HepG2 (cell line): Measurements from ENCODE around the gene LMNA. TPM values are rescaled to one million over a fixed set of nuclear protein-coding genes. Genes with fewer than 3 reads are reported as not detected.
A peak's percentile ranks its signal among the peaks of the same experiment; 100 is the strongest.

ENCODE experiments used
- DPF2 ChIP-seq: sonication (generic); formaldehyde crosslinking; IDR thresholded peaks from 2 replicates; pipeline ENCODE4 v1.4.0; 2020; ENCODE audit warnings: mild to moderate bottlenecking, low read depth, missing genetic modification reagents, borderline replicate concordance
- ESRRA ChIP-seq: sonication (generic); formaldehyde crosslinking; IDR thresholded peaks from 2 replicates; pipeline ENCODE4 v1.5.1; 2020; ENCODE audit warnings: mild to moderate bottlenecking, low read depth, missing genetic modification reagents
- RBM39 ChIP-seq: fragments of 200-400 bp; formaldehyde crosslinking; IDR thresholded peaks from one replicate; pipeline ENCODE4 v1.6.1; 2018; ENCODE audit warnings: antibody characterized with exemption, mild to moderate bottlenecking, low read depth, low read length; ENCODE audit not compliant: poor library complexity, severe bottlenecking
- RXRA ChIP-seq: sonication (generic); formaldehyde crosslinking; IDR thresholded peaks from 2 replicates; pipeline ENCODE4 v1.5.1; 2020; ENCODE audit warnings: missing genetic modification reagents
- SP2 ChIP-seq: sonication (generic); formaldehyde crosslinking; IDR thresholded peaks from 2 replicates; pipeline ENCODE4 v1.5.1; 2020; ENCODE audit warnings: mild to moderate bottlenecking, missing genetic modification reagents
- XBP1 ChIP-seq: sonication (generic); formaldehyde crosslinking; IDR thresholded peaks from 2 replicates; pipeline ENCODE4 v1.5.0; 2020; ENCODE audit warnings: missing genetic modification reagents
- ZBTB3 ChIP-seq: sonication (generic); formaldehyde crosslinking; IDR thresholded peaks from 2 replicates; pipeline ENCODE4 v1.4.0; 2020; ENCODE audit warnings: low read depth, mild to moderate bottlenecking, moderate library complexity, missing genetic modification reagents, borderline replicate concordance
- ZNF34 ChIP-seq: sonication (generic); formaldehyde crosslinking; IDR thresholded peaks from 2 replicates; pipeline ENCODE4 v1.4.0; 2020; ENCODE audit warnings: mild to moderate bottlenecking, missing genetic modification reagents, borderline replicate concordance
- ZNF775 ChIP-seq: sonication (generic); formaldehyde crosslinking; IDR thresholded peaks from 2 replicates; pipeline ENCODE4 v1.4.0; 2020; ENCODE audit warnings: missing genetic modification reagents, mild to moderate bottlenecking, moderate library complexity, borderline replicate concordance
- ZNF780A ChIP-seq: sonication (generic); formaldehyde crosslinking; IDR thresholded peaks from 2 replicates; pipeline ENCODE4 v1.8.0; 2022; ENCODE audit warnings: mild to moderate bottlenecking, missing genetic modification reagents, moderate library complexity
- polyA plus RNA-seq, 8 experiments: library from polyadenylated mRNA; depleted of rRNA in 3 of 8; stranded (reverse) in 7 of 8; unstranded in 1 of 8; fragments of >200 nt; fragmentation: Illumina TruSeq in 4 of 8; extraction: Trizol in 4 of 8; gene quantifications; 2 replicates each; pipeline versions ENCODE4 v1.2.1 to v1.2.3, GENCODE V29; 2011 to 2016; ENCODE audit warnings: low read depth in 4 of 8, missing spikeins in 1 of 8, mixed read lengths in 1 of 8; ENCODE audit not compliant: insufficient read depth in 1 of 8
- total RNA-seq, 5 experiments: library from RNA; depleted of rRNA; stranded (reverse); fragments of >200 nt; fragmentation: Illumina TruSeq; extraction: Trizol; gene quantifications; 2 replicates each; pipeline ENCODE4 v1.2.3, GENCODE V29; 2016; ENCODE audit warnings: low read depth in 1 of 5
- TF ChIP-seq, protein P1 (sequence below): sonication (generic); formaldehyde crosslinking; IDR thresholded peaks from 2 replicates; pipeline ENCODE4 v1.4.0; 2020; ENCODE audit warnings: missing genetic modification reagents, borderline replicate concordance
- TF ChIP-seq, protein P2 (sequence below): sonication (generic); formaldehyde crosslinking; conservative IDR thresholded peaks from 2 replicates; pipeline ENCODE4 v1.8.1; 2023; ENCODE audit warnings: missing genetic modification reagents
- TF ChIP-seq, protein P3 (sequence below): sonication (generic); formaldehyde crosslinking; IDR thresholded peaks from 2 replicates; pipeline ENCODE4 v1.4.0; 2020; ENCODE audit warnings: low read depth, missing genetic modification reagents

LMNA gene
- total and polyA plus RNA-seq, 2 of the 13 experiments (the other 11 are each of a cell fraction or from before 2014, with no cell fraction given), result 107 to 225 TPM

DNA sequence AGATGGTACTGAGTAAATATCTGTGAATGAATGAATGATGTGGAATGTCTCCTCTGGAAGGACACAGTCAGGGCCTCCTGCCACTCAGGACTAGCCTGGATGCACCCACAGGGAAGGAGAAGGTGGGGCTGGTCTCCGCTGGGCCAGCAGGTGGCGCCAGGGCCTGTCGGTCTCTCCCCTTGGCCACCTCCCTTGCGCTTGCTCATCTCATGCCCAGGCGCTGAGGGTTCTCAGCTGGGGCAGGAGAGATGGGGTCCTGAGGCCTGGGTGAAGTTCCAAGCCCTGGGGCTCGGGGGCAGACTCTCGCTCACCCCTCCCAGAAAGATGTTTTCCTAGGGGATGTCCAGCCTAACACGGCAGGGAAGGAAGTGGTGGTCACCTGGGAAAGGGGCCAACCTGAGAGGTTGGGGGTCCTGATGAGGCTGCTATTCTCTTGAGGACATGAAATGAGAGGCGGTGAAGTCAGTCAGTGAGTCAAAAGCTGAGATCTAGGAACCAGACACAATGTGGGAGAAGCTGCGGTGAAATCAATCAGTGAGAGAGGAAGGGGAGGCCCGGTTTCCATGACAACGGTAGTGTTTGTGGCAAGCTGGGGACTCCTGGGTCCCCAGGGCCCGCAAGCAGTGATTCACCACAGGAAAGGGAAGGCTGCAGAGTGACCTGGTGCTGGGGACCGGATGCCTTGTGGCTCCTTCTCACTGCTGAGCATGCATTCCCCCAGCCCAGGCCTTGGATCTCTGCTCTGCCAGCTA, 17.7 kb upstream of the LMNA start (continued):
- TF ChIP-seq ZNF34 (no peak), DPF2 (CRISPR knock-in tag) (no peak), RXRA (CRISPR knock-in tag) (peak; percentile 70; the same call in 1 of the 2 replicates), ZNF775 (CRISPR knock-in tag) (no peak), RBM39 (no peak), XBP1 (CRISPR knock-in tag) (no peak), ZBTB3 (CRISPR knock-in tag) (no peak), ZNF780A (CRISPR knock-in tag) (no peak), ESRRA (0 out of 2 replicates have a peak, but pooled peaks have one; percentile 28), SP2 (CRISPR knock-in tag) (no peak)
- TF ChIP-seq, protein P1, sequence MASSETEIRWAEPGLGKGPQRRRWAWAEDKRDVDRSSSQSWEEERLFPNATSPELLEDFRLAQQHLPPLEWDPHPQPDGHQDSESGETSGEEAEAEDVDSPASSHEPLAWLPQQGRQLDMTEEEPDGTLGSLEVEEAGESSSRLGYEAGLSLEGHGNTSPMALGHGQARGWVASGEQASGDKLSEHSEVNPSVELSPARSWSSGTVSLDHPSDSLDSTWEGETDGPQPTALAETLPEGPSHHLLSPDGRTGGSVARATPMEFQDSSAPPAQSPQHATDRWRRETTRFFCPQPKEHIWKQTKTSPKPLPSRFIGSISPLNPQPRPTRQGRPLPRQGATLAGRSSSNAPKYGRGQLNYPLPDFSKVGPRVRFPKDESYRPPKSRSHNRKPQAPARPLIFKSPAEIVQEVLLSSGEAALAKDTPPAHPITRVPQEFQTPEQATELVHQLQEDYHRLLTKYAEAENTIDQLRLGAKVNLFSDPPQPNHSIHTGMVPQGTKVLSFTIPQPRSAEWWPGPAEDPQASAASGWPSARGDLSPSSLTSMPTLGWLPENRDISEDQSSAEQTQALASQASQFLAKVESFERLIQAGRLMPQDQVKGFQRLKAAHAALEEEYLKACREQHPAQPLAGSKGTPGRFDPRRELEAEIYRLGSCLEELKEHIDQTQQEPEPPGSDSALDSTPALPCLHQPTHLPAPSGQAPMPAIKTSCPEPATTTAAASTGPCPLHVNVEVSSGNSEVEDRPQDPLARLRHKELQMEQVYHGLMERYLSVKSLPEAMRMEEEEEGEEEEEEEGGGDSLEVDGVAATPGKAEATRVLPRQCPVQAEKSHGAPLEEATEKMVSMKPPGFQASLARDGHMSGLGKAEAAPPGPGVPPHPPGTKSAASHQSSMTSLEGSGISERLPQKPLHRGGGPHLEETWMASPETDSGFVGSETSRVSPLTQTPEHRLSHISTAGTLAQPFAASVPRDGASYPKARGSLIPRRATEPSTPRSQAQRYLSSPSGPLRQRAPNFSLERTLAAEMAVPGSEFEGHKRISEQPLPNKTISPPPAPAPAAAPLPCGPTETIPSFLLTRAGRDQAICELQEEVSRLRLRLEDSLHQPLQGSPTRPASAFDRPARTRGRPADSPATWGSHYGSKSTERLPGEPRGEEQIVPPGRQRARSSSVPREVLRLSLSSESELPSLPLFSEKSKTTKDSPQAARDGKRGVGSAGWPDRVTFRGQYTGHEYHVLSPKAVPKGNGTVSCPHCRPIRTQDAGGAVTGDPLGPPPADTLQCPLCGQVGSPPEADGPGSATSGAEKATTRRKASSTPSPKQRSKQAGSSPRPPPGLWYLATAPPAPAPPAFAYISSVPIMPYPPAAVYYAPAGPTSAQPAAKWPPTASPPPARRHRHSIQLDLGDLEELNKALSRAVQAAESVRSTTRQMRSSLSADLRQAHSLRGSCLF (CRISPR knock-in tag), result no peak
- TF ChIP-seq, protein P2, sequence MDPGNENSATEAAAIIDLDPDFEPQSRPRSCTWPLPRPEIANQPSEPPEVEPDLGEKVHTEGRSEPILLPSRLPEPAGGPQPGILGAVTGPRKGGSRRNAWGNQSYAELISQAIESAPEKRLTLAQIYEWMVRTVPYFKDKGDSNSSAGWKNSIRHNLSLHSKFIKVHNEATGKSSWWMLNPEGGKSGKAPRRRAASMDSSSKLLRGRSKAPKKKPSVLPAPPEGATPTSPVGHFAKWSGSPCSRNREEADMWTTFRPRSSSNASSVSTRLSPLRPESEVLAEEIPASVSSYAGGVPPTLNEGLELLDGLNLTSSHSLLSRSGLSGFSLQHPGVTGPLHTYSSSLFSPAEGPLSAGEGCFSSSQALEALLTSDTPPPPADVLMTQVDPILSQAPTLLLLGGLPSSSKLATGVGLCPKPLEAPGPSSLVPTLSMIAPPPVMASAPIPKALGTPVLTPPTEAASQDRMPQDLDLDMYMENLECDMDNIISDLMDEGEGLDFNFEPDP (CRISPR knock-in tag), result no peak
- TF ChIP-seq, protein P3, sequence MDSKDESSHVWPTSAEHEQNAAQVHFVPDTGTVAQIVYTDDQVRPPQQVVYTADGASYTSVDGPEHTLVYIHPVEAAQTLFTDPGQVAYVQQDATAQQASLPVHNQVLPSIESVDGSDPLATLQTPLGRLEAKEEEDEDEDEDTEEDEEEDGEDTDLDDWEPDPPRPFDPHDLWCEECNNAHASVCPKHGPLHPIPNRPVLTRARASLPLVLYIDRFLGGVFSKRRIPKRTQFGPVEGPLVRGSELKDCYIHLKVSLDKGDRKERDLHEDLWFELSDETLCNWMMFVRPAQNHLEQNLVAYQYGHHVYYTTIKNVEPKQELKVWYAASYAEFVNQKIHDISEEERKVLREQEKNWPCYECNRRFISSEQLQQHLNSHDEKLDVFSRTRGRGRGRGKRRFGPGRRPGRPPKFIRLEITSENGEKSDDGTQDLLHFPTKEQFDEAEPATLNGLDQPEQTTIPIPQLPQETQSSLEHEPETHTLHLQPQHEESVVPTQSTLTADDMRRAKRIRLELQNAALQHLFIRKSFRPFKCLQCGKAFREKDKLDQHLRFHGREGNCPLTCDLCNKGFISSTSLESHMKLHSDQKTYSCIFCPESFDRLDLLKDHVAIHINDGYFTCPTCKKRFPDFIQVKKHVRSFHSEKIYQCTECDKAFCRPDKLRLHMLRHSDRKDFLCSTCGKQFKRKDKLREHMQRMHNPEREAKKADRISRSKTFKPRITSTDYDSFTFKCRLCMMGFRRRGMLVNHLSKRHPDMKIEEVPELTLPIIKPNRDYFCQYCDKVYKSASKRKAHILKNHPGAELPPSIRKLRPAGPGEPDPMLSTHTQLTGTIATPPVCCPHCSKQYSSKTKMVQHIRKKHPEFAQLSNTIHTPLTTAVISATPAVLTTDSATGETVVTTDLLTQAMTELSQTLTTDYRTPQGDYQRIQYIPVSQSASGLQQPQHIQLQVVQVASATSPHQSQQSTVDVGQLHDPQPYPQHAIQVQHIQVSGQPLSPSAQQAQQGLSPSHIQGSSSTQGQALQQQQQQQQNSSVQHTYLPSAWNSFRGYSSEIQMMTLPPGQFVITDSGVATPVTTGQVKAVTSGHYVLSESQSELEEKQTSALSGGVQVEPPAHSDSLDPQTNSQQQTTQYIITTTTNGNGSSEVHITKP, result no peak
